Heart left ventricle (tissue), 16 donors: ENCODE measurements around the gene GABRR3. TPM values are rescaled to one million over a fixed set of nuclear protein-coding genes. Genes with fewer than 3 reads are reported as not detected.

Source experiments
- ATAC-seq, 4 donors: fragments of 200-7000 bp; cut with Tn5 transposase; one replicate each; pipeline ENCODE4 v1.9.1; 2020 to 2022; ENCODE audit warnings: moderate library complexity in 4 of 4, mild to moderate bottlenecking in 3 of 4, moderate number of reproducible peaks in 1 of 4
- DNase-seq, 5 donors: peaks; one replicate each; pipeline ENCODE4 v3.0.0-alpha.2; 2020
- H3K27ac ChIP-seq, 12 donors: fragments of 200-600 bp; sonication (generic) in 4 of 12; one replicate each; pipeline versions ENCODE4 v1.5.0 to v1.8.0; 2016 to 2022; ENCODE audit warnings: mild to moderate bottlenecking in 2 of 12
- H3K27me3 ChIP-seq, 9 donors: fragments of 200-600 bp; sonication (generic) in 2 of 9; one replicate each; pipeline versions ENCODE4 v1.5.1 to v1.8.0; 2016 to 2022; ENCODE audit warnings: mild to moderate bottlenecking in 3 of 9
- H3K36me3 ChIP-seq, 9 donors: fragments of 200-600 bp; sonication (generic) in 2 of 9; one replicate each; pipeline versions ENCODE4 v1.5.0 to v1.8.0; 2018 to 2022; ENCODE audit warnings: mild to moderate bottlenecking in 2 of 9
- H3K4me1 ChIP-seq, 12 donors: fragments of 200-600 bp; sonication (generic) in 4 of 12; one replicate each; pipeline versions ENCODE4 v1.5.0 to v1.8.0; 2016 to 2022; ENCODE audit warnings: mild to moderate bottlenecking in 3 of 12
- H3K4me3 ChIP-seq, 12 donors: fragments of 200-600 bp; sonication (generic) in 4 of 12; one replicate each; pipeline versions ENCODE4 v1.5.0 to v1.8.0; 2017 to 2022; ENCODE audit warnings: mild to moderate bottlenecking in 9 of 12, moderate library complexity in 4 of 12
- H3K9me3 ChIP-seq, 12 donors: fragments of 200-600 bp; sonication (generic) in 4 of 12; one replicate each; pipeline versions ENCODE4 v1.5.0 to v1.8.0; 2016 to 2022; ENCODE audit warnings: mild to moderate bottlenecking in 1 of 12
- CTCF ChIP-seq, 12 donors: fragments of 200-600 bp; sonication (generic) in 4 of 12; IDR thresholded peaks; one replicate each; pipeline versions ENCODE4 v1.5.0 to v1.8.0; 2018 to 2022; ENCODE audit warnings: antibody characterized with exemption in 12 of 12, mild to moderate bottlenecking in 5 of 12
- POLR2A ChIP-seq, 2 donors: fragments of 450-650 bp; IDR thresholded peaks; one replicate each; pipeline ENCODE4 v1.6.1; 2017; ENCODE audit warnings: antibody characterized with exemption in 2 of 2, mild to moderate bottlenecking in 2 of 2, moderate library complexity in 2 of 2
- WGBS, 4 donors: extraction: QIAGEN DNeasy Blood & Tissue Kit in 2 of 4; methylation state at CpG; one replicate each; pipeline versions ENCODE4 v1.1.5 to v1.1.7; 2013 to 2018; 5-methylcytosine and 5-hydroxymethylcytosine counted together
- intact Hi-C, 10 donors: fragments of 100-400 bp; cut with DNase I; formaldehyde crosslinking; loops; one replicate each; pipeline versions ENCODE4 v1.11.1 to v1.14.2; 2022
- polyA plus RNA-seq, 2 donors: library from polyadenylated mRNA; stranded (reverse); fragments of 200-250 nt; gene quantifications; one replicate each; pipeline ENCODE4 v1.2.3, GENCODE V29; 2013
- total RNA-seq, 9 donors: library from RNA; depleted of rRNA in 2 of 9; stranded (reverse); fragments of >200 nt in 2 of 9; fragmentation: NEBNext Ultra II Directional in 3 of 9; extraction: Animal tissue kit (Norgen Biotek cat#: 25700) in 3 of 9; gene quantifications; one replicate each; pipeline versions ENCODE4 v1.1.0 to v1.2.4, GENCODE V29; 2016 to 2023
- donor health status: ischemic (EF 13 %, LVEDD 7.1; RV severe dilation, severe dysfunction).
- donor health status: healthy with polysubstance abuse.
- donor health status: DM: no; HTN: yes; CAD: no.
- donor health status: DM: no; HTN: no; CAD: no.
- donor health status: ischemic (EF 25% LVEDD 6.9; RV normal size, moderate dysfunction).
- donor health status: ischemic (EF 25% LVEDD 5.7; RV mildly dilated, moderate dysfunction).
- donor health status: healthy.
- donor health status: DM: yes; HTN: yes; CAD: no.
- donor health status: ischemic (EF 35%, LVEDD 5.7; RV mildly dilated, moderate dysfunction).
- donor health status: nonischemic (EF 11% LVEDD 7.7; RV severe dilation, severe dysfunction).
- donor health status: DM: yes; HTN: yes; CAD: no.
- donor health status: PGD.
- donor health status: ischemic (EF 29% LVEDD 5.4; RV normal size, mild dysfunction).
- donor health status: nonischemic (EF 23%, LVEDD 6.1; RV moderate dilation, normal function).

Gene GABRR3
- total and polyA plus RNA-seq, 11 donors = not detected

- DNase-seq = no peak
- 84 to 94% (median 93%) methylated on average over 2 of the region's 2 CpGs for WGBS, 4 donors
- ATAC-seq = no peak
- no peaks in the 10 kb centered on the region for H3K9me3 ChIP-seq
- no peak overlapping the region for H3K4me3 ChIP-seq
- H3K27ac ChIP-seq = no peak overlapping the region
- TF ChIP-seq POLR2A (IDR thresholded peaks at IDR 0.05) (no peak), CTCF (IDR thresholded peaks at IDR 0.05) (no peak)
- H3K4me1 ChIP-seq = peaks cover 0 to 17% (median 0%) of the 10 kb centered on the region in 12 donors
- intact Hi-C loops = no loop called here
- H3K27me3 ChIP-seq = no peaks in the 10 kb centered on the region
- no peaks in the 10 kb centered on the region for H3K36me3 ChIP-seq
These were observed 47.8 kb downstream of the GABRR3 start for GRCh38 chr3:97987306-97987705.

GRCh38 chr3:97983933-97984491 is 51.1 kb downstream of the GABRR3 start:
- Histone ChIP-seq H3K4me3 (no peak overlapping the region), H3K36me3 (no peaks in the 10 kb centered on the region), H3K27me3 (no peaks in the 10 kb centered on the region), H3K27ac (no peak overlapping the region), H3K4me1 (peaks cover 0 to 18% (median 3%) of the 10 kb centered on the region in 12 donors), H3K9me3 (no peaks in the 10 kb centered on the region)
- TF ChIP-seq POLR2A (IDR thresholded peaks at IDR 0.05) = no peak
- no peak for TF ChIP-seq CTCF (IDR thresholded peaks at IDR 0.05)
- DNase-seq = no peak
- no peak for ATAC-seq
- WGBS, 4 donors = 50 to 66% (median 55%) methylated on average over 2 of the region's 2 CpGs
- intact Hi-C loops = no loop called here

DNA sequence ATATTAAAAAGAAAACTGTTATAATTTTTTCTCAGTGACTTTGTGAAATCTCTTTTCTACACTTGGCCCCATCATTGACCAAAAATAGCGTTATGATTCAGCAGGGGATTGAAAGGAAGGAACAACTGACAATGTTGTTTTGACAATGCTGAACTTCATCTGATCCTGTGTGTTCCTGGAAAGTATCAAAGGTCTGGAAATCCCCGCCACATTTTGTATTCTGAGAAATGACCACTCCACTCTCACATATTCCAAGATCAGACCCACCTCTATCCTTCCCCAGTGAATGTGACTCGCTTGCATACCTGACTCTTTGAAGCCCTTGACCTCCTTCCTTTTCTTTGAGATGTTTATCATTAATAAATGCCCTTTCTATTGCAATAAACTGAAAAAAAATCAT is 53.2 kb downstream of the GABRR3 start:
- intact Hi-C loops = no loop called here
- Histone ChIP-seq H3K36me3 (no peaks in the 10 kb centered on the region), H3K27ac (peak overlapping the region in 1 of 12 donors; percentile 33), H3K4me1 (peaks cover 0 to 18% (median 3%) of the 10 kb centered on the region in 12 donors), H3K27me3 (no peaks in the 10 kb centered on the region), H3K9me3 (no peaks in the 10 kb centered on the region), H3K4me3 (no peak overlapping the region)
- no peak for TF ChIP-seq POLR2A (IDR thresholded peaks at IDR 0.05)
- no peak for TF ChIP-seq CTCF (IDR thresholded peaks at IDR 0.05)
- peak in 2 of 4 donors; percentile 37 to 55 for ATAC-seq
- no peak for DNase-seq
- 32 to 40% (median 36%) methylated on average over 3 of the region's 3 CpGs for WGBS, 4 donors

- H3K36me3 ChIP-seq = no peaks in the 10 kb centered on the region
- H3K4me1 ChIP-seq = peaks cover 0 to 18% (median 3%) of the 10 kb centered on the region in 12 donors
- DNase-seq (peak in 4 of 5 donors; percentile 23 to 67 (median 36)), ATAC-seq (peak; percentile 78 to 95 (median 88))
- 46 to 64% (median 58%) methylated on average over 3 of the region's 3 CpGs for WGBS, 4 donors
- intact Hi-C loops = loop anchor here in 1 of 10 donors (5.0 kb wide), 1 partner anchor 43 kb away; no protein-coding TSS in a partner anchor
- no peak overlapping the region for H3K27ac ChIP-seq
- no peak for TF ChIP-seq POLR2A (IDR thresholded peaks at IDR 0.05)
- no peak for TF ChIP-seq CTCF (IDR thresholded peaks at IDR 0.05)
- H3K4me3 ChIP-seq = no peak overlapping the region
- H3K27me3 ChIP-seq = no peaks in the 10 kb centered on the region
- H3K9me3 ChIP-seq = no peaks in the 10 kb centered on the region
These were observed 55.5 kb downstream of the GABRR3 start for GRCh38 chr3:97979610-97980009.
